Measurements from ENCODE around the gene SNX13. TPM values are rescaled to one million over a fixed set of nuclear protein-coding genes. Genes with fewer than 3 reads are reported as not detected.
"Not testable (repeated sequence)": the region's sequence is repeated elsewhere in the genome, so short reads cannot be mapped to it uniquely, and the experiment has no call there.

The SNX13 gene
- total and polyA plus RNA-seq, 12 donors, result 7.1 to 57.7 (median 44.6) TPM

DNA sequence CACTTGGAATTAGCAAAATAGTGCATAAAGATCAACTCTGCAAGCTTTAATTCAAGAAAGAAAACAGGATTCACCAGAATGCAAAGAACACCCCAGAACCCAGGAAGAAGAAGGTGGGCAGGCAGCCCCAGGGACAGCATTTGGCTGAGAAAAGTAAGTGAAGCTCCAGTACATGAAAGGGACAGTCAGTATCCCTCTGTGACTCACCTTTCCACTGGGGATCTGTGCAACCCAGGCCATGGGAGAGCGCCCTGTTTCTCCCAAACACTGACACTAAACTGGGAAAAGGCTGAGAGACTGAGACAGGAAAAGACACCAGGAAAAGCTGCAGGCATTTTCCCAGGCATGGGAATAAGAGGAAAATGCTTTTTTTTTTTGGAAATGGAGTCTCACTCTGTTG, 28.2 kb downstream of the SNX13 start:
- TF ChIP-seq CTCF (IDR thresholded peaks at IDR 0.05), result no peak
- Histone ChIP-seq H3K4me1 (peaks cover 0 to 39% (median 9%) of the 10 kb centered on the region in 9 donors), H3K27ac (no peak overlapping the region), H3K36me3 (no peaks in the 10 kb centered on the region), H3K9me3 (peaks cover 0 to 14% (median 8%) of the 10 kb centered on the region in 11 donors), H3K4me3 (no peak overlapping the region), H3K27me3 (no peaks in the 10 kb centered on the region)
- ATAC-seq (no peak), DNase-seq (no peak)
- WGBS, 2 donors, result 59 to 90% methylated on average over 1 of the region's 1 CpG
- intact Hi-C loops (cut with DNase I), result no loop called here

GRCh38 chr7:17910377-17910776, 29.9 kb downstream of the SNX13 start:
- TF ChIP-seq CTCF (IDR thresholded peaks at IDR 0.05), result no peak
- no peak for ATAC-seq
- H3K27me3 ChIP-seq, result no peaks in the 10 kb centered on the region
- H3K27ac ChIP-seq, result no peak overlapping the region
- peaks cover 0 to 34% (median 9%) of the 10 kb centered on the region in 9 donors for H3K4me1 ChIP-seq
- DNase-seq, result no peak
- H3K4me3 ChIP-seq, result no peak overlapping the region
- intact Hi-C loops (cut with DNase I), result no loop called here
- peaks cover 0 to 4% (median 0%) of the 10 kb centered on the region in 11 donors for H3K9me3 ChIP-seq
- no peaks in the 10 kb centered on the region for H3K36me3 ChIP-seq
- WGBS, 2 donors, result 97% methylated on average over 3 of the region's 3 CpGs

GRCh38 chr7:17909310-17909709, 31.0 kb downstream of the SNX13 start:
- intact Hi-C loops (cut with DNase I); ATAC-seq; H3K4me3 ChIP-seq; H3K9me3 ChIP-seq; H3K36me3 ChIP-seq; H3K27ac ChIP-seq; H3K27me3 ChIP-seq; DNase-seq: not testable (repeated sequence)
- WGBS, 2 donors, result 96 to 97% methylated on average over 4 of the region's 4 CpGs
- H3K4me1 ChIP-seq, result peaks cover 0 to 26% (median 10%) of the 10 kb centered on the region in 9 donors

- TF ChIP-seq CTCF (IDR thresholded peaks at IDR 0.05), result no peak
- no peak for DNase-seq
- peaks cover 0 to 4% (median 0%) of the 10 kb centered on the region in 11 donors for H3K9me3 ChIP-seq
- WGBS, 2 donors, result 95 to 100% methylated on average over 1 of the region's 1 CpG
- no peak for ATAC-seq
- no peak overlapping the region for H3K4me3 ChIP-seq
- H3K27ac ChIP-seq, result no peak overlapping the region
- no peaks in the 10 kb centered on the region for H3K27me3 ChIP-seq
- intact Hi-C loops (cut with DNase I), result no loop called here
- H3K4me1 ChIP-seq, result peaks cover 0 to 28% (median 13%) of the 10 kb centered on the region in 9 donors
- H3K36me3 ChIP-seq, result no peaks in the 10 kb centered on the region
Observed at GRCh38 chr7:17907014-17907413, 33.3 kb downstream of the SNX13 start.

- Histone ChIP-seq H3K9me3 (no peaks in the 10 kb centered on the region), H3K4me1 (peaks cover 0 to 37% (median 13%) of the 10 kb centered on the region in 9 donors), H3K4me3 (no peak overlapping the region), H3K27ac (no peak overlapping the region), H3K27me3 (no peaks in the 10 kb centered on the region), H3K36me3 (no peaks in the 10 kb centered on the region)
- intact Hi-C loops (cut with DNase I), result no loop called here
- DNase-seq (no peak), ATAC-seq (no peak)
- no peak for TF ChIP-seq CTCF (IDR thresholded peaks at IDR 0.05)
Observed at GRCh38 chr7:17903337-17903736, 37.0 kb downstream of the SNX13 start.
